Stimulated activated CD4-positive, alpha-beta T cell treated with anti-CD3 and anti-CD28 coated beads, Interleukin-2, amount 100 ng/mL, for 48 hours (primary cell): ENCODE data around the gene FYN.

ENCODE experiments used
- DNase-seq, 2 donors: peaks; one replicate each; pipeline ENCODE4 v3.0.0-alpha.2; 2020

Gene FYN

DNA sequence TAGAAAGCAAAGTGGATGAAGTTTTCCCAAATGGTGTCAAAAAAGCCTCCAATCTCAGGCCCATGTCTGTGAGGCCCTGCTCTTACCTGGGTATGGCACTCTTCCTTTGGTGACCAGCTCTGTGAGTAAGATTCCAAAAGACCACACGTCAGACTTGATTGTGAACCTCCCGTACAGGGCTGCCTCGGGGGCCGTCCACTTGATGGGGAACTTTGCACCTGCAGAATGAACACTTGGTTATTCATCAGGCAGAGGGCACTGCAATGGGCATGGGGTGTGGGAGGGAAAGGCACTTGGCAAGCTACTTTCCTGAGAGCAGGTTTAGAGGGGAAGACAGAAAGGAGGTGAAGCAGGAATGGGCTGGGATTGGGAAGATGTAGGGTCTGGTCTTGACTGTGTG is 198.8 kb downstream of the FYN start:
- DNase-seq = no peak

DNA sequence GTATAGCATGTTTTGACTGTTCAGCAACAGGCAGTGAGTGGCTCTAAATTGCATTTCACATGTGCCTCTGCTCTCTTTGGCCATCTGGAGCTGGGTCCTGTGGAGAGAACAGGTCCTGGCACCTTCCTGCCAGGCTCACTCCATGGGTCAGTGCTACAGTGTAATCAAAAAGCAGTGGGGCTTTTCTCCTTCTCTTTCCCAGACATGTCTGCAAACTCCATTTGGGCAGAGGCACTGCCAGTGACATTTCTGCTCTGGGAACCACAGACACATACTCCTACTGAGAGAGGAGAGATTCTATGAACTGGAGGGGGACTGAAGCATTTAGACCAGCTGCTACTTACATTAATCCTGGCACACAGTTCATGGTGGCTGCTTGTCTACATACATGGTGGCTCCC is 199.3 kb downstream of the FYN start:
- DNase-seq = no peak

DNA sequence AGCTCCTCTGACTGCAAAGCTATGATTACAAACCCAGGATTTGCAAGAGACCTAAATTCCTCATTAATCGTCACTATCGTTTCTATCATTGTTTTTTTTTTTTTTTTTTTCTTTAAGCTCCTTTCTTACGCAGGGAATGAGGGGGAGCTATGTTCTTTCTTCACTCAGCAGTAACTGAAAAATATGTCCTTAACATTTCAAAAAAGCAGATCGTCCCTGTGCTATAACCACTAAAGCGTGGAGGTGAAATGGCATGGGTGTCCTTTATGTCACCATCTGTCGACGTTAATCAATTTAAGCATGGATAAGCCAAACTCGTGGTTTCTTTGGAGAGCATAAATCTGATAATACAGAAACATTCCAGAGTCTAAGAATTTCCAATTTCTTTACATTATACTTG is 199.7 kb downstream of the FYN start:
- DNase-seq = no peak

DNA sequence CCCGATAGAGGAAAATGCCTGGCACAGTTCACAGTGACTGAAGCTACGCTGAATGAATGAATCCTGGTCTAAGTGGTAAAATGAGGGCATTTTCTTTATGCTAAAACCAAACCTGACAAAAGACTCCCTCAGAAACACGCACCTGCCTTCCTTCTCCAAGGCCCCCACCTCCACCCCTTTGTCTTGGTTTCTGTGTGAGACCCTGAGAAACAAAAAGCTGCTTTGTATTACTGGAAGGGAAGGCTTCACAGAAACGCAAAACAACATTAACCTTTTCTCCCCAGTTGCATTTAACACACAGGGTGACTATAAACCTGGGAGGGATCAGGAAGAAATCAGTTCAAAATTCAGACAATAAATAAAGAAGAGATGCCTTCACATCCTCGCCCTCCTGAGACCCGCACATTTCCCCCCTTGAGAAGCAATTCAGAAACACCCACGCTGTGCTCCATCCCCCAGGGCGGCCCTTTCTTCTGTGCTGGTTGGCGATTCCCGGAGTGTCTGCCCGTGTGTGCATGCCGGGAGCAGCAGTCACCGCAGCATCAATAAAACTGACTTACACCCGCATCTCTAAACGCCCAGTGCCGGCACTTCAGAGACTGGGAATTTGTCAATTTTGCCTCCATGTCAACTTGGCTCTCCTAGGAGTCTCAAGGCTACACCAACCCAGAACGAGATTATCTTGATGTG is 200.3 kb downstream of the FYN start:
- no peak for DNase-seq

DNA sequence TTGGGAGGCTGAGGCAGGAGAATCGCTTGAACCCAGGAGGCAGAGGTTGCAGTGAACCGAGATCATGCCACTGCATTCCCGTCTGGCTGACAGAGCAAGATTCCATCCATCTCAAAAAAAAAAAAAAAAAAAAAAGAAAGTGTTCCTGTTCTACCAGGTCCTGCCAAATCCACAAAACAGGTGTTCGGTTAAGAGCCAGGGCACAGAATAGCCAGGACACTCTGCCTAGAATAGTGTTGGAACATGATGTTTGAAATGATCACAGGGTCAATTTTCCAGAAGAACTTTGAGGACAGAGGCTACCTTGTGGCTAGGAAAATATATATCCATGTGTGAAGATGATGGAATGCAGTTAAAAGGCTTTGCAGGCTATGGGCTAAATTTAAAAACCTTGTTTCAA is 203.9 kb downstream of the FYN start:
- no peak for DNase-seq

DNA sequence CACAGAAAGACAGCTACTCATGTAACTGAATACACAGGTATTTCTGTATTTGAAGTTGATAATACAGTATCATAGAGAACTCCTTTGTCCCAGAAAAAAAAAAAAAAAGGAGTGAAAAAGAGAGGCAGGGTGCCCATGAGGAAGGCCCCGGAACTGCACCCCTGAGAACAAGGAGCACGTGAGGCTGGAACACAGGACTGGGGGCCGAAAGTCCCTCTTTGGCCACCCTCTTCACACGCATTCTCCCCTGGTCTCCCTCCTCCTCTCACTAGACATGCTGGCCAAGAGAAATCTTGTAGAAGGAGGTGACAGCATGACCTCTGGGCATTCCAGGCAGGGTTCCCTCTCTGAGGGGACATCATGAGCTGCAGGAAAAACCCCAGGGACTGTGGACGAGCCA is 204.8 kb downstream of the FYN start:
- no peak for DNase-seq

DNA sequence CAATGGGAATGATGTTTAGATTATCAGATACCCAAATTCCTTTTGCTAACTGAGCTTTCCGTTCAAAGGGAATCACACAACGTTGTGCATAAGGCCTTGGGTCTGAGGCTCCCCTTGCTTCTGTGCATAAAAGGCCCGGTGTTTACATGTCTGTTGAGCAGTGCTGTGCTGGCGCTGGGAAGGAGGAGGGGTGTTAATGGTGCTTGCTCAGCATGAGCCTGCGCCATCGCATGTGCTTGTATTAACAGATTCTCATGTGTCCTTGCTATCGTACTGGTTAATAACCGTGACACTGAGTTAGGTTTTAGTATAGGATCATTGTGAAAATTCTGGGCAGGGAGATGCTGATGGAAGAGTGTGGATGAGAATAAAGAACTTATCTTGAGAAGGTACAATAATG is 205.3 kb downstream of the FYN start:
- DNase-seq = no peak

DNA sequence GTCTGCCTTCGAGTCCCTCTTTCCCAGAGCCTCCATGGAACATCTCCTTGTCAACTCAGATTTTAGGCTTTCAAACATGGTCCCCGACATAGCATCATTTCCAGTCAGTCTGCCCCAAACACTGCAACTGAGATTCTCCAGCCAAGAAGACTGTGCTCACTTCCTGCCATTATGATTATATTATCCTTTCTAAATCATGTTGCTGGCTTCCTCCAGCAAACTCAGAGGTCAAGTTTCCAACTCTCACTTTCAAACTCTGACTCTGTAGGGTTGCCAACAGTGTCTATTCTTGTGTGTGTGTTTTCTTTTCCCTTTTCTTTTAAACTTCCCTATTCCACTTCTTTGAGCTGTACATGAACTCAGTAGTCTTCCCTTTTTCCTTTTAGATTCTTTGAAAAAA is 206.4 kb downstream of the FYN start:
- DNase-seq = no peak

DNA sequence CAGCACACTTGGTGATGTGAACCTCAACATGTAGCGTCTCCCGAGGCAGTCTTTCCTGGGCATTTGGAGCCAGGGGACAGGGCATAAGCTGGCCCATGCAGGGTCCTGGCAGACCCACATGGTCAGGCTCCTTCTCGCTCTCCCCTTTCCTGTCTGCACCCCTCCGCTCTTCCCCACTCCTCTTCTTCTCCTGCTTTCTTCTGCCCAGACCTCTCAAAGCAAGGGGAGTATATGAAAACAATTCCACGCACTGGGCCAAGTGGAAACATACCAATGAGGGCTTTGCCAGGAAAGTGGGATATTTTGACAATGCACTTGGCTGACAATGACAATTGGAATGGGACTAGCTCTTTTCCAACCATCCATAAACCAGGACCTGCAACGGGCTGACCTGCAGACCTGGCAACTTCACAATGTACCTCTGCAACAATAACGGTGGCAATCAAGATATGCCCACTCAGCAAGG is 208.7 kb downstream of the FYN start:
- DNase-seq = no peak

DNA sequence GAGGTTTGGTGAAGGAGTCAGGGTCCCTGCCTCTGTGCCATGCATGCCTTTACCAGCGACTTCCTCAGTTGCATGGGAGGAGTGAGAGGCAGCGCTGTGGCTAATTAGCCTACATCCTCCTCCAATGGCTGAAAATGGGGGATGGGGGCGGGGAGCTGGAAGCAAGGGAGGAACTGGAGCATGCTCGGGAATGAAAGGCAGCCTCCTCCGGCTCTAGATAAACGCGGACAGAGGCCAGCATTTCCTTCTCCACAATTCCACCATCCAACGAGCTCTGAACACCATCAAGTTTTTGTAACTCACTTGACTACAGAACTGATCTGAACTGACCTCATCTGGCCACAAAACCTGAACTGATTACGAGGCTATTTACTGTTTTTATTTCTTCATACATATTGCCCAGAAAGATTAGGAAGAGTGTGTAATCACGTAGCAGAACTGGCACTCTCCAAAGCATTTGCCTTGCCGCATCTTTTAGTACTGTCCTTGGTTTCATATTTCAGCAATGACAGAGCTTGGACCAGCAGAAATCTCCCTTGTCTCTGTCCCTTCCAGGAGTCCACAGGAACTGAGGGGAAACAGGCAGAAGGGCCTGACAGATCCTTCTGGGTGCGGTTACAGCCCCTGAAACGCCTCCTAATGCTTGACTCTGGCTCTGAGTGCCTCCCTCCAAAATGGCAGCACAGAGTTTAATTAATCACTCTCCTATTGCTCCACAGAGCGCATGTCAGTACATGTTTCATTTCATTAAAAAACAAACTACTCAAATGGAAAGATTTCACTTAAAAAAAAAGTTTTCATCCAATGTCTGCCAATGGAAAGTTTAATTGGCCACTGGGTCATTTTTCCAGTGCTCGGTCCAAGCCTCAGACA is 209.3 kb downstream of the FYN start:
- DNase-seq = no peak

DNA sequence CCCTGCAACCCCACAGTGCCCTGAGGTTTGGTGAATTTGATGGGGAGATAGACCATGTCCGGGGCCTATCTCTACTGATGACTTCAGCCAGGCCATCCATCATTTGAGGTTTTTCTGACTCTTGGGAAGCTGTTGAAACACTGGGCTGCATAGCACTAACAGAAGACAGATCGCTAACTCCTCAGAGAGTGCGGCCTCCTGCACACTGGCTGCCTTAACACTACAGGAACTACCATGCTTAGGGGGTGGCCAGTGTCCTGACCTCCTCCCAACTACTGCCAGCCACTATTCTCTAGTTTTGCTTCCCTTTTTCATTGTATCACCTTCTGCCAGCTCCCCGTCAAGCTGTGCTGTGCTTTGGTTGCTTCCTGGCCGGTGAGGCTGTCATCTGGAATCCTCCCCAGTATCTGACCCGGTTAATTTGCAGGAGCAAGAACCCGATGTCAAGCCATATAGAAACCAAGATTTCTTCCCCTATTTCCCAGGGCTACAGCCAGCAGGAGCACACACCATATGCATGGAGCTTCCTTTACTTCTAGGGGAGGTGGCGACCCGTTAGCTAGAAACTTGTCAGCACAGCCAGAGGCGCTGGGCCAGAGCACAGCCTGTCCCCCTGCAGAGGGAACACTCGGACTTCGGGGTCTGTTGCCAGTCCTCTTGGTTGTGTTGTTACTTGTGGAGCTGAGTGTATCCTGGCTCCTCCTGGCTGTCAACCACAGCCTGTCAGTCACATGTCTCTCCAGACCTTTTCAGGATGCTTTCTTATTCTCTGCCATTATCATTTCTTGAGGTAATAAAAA is 210.3 kb downstream of the FYN start:
- no peak for DNase-seq

DNA sequence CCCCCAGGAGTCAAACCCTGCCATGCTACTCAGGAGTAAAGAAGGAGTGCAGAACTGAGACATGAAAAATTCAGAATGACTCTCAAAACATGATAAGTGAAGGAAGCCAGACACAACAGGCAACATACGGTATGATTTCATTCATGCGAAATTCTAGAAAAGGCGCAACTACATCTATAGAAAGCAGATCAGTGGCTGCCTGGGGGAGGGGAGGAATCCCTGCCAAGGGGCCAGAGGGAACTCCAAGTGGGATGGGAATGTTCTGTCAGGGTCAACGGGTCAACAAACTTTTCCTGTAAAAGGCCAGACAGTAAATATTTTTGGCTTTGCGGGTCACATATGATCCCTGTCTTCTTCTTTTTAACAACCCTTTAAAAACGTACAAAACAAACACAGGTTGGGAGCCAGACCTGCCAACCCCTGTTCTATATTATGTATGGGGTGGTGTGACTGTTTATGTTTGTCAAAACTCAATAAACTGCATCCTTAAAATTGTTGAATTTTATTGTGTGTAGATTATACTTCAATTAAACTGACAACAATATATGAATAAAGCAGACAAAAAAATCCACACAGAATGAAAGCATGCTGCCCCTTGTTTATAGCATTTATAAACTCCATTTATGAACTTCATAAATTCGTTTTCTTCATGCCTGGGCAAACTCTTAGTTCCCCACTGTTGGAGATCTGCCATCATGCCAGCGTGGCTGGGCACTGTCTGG is 211.0 kb downstream of the FYN start:
- no peak for DNase-seq

DNA sequence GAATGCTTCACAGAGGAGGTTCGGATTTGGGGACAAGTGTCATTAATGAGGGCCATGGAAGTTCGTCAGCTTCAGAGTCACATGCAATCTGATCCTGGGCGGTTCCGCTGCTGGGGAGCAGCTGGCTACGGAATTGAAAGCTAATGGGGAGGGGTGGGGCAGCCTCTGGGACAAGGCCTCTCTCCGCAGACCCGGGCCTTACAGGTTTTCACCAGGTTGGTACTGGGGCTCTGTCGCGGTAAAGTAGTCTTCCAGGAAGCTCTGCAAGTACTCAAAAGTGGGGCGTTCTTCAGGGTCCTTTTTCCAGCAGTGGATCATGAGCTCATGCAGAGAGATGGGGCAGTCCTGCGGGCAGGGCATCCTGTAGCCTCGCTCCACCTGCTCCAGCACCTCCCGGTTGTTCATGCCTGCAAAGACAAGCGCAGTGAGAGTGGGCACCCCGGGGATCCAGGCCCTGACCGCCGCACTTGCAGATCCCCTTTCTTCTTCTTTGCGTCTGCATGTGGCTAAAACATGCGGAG is 211.7 kb downstream of the FYN start:
- no peak for DNase-seq

DNA sequence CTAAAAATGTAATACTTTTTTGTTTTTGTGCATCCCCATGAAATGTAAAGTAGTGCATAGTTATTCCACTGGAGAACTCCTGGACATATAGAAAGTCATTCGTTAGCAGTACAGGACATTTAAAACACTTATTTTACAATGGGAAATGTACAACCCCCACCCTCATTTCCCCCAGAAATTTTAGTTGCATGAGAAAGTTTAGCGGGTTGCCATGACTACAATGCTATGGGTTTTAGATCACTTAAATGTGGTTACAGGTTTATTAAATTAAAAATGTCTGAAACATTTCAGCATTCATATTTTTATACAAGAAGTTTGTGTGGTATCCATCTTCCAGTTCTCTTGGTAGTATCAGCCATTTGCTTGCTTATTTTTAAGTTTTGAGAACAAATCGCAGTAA is 212.7 kb downstream of the FYN start:
- DNase-seq = no peak

DNA sequence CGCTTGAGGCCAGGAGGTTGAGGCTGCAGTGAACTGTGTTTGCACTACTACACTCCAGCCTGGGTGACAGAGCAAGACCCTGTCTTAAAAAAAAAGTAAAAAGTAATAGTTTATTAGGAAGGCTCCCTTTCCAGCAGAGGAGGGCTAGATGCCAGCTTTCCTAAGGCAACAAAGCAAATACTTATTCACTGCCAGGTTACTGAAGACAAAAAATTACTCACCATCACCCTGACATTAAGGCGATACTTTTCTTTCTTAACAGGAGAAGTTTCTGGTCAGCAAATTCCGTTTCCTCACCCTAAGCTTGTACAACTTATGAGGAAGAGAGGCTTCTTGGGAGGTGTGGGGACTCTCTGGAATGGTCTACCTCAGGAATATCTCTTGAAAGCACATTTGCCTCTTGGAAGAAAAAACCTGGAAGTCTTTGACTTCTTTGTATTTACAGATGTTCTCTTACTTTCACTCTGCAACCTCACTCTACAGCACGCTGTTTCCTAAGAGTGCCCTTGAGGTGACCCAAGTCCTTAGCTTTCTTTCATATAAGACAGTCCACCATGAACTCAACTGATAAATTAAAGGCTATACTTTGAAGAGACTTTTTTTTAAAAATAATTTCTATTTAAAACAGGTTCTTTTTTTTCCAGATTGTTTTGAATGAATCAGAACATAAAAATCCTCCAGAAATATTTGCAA is 214.6 kb downstream of the FYN start:
- DNase-seq = no peak

DNA sequence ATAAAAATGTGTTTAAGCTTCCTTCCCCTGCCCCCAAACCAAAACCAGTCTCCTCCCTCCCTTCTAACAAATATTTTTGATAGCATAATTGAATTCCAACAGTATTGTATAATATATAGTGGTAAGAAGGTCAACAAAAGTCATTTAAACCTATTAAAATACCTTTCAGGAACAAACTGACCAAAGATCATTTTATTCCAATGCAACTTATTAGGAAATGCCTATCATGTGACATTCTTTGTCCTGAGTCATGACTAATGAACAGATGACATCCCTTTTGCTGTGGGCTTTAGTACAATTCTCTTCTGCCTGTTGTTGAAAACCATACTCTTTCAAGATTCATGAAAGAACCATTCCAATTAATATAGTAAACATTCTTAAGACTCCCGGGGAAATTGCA is 216.1 kb downstream of the FYN start:
- no peak for DNase-seq

DNA sequence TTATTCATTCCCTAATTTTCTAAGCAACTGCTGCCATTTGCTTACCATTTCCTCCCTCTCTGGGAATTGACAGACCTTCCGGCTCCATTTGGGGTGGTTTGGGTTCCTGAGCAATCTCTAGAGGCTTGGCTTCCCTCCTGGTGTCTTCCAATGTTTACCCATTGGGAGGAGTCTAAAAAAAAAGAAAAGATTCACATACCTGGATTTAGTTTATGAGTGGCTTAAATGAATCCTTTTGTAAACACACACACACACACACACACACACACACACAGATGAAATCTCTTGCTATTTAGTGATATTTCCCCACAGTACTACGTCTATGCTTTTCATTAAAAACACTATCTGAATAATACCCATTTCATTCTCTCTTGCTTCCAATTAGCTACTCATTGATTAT is 219.3 kb downstream of the FYN start:
- DNase-seq = no peak

DNA sequence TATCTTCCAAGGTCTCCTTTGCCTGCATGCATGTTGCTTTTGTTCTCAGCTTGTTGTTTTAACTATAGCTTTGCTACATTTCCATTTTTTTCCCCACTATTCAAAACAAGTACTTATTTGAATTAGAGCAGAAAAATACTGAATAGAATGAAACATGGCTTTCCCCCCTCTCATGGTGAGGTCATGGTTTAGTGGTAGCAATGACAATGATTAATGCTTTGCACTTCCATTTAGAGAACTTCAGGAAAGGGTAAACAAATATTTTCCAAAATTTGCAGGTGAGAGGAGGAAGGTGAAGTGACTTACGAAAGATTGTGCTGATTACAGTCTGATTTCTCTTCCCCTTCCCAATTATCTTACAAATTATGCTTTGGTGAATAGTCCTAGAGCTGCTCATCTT is 219.8 kb downstream of the FYN start:
- DNase-seq = no peak

DNA sequence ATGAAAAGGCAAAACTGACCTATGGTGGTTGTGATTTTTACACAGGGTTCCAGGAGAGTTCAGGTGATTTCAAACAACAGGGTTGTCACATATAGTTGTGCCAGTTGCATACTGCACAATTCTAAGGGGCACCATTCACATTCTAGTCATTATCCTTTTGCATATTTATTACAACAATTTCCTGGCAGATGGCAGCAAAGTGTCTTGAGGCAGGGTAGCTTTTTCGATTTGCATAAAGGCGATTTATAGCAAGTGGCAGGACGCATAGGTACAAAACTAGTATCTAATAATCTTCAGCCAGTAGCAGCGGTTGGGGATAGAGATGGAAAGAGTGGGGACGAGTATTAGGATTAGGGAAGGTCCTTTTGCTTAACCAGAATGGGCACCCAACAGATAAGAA is 221.1 kb downstream of the FYN start:
- no peak for DNase-seq

DNA sequence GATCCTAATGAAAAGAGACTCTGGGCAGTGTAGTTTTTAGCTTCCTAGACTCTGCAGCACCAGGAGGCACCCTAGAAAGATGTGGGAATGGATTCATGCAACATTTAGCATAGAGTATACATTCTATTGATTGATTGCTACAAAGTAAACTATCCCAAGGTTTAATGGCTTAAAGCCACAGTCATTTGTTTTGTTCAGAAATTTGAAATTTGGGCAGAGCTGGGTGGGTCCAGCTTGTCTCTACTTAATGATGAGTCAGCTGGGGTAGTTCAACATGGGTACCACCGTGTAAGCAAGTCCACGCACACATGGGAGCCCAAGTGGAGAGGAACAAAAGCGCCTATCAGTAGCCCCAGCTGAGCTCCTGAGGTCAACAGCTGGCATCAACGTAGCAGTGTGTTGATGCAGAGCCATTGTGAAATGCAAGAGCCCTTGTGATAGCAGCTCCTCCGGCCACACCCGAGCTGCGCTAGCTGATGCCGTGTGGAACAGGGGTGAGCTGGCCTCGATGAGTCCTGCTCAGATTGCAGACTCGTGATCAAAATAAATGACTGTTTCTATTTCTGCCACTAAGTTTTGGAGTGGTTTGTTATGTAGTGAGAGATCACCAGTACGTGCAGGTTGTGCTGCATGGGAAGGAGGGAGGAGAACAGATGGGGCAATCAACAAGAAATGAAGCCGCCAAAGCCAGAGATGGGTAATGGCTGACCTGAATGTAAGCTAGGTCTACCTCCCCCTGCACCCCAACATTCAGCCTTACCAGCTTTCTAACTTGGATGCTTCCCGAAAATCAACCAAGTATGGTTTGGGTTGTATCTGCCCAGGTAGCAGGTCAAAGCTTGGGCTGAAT is 221.8 kb downstream of the FYN start:
- no peak for DNase-seq

DNA sequence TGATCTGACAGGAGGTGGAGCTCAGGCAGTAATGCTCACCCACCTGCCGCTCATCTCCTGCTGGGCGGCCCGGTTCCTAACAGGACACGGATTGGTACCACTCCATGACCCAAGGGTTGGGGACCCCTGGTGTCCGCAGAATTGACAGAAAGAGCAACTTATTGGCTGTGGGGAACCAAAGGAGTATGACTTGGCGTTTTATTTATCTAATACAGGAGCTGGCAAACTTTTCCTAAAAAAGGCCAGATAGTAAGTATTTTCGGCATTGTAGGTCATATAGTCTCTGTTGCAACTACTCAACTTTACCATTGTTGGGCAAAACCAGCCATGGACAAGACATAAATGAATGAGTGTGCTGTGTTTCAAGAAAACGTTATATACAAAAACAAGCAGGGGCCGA is 223.2 kb downstream of the FYN start:
- DNase-seq = no peak
